Pons (tissue), 1 donor: ENCODE results near the gene FANK1.

Experiments used
- DNase-seq: peaks from one replicate; pipeline ENCODE4 v3.0.0-alpha.2; 2016; ENCODE audit warnings: low spot score

Gene FANK1

DNA sequence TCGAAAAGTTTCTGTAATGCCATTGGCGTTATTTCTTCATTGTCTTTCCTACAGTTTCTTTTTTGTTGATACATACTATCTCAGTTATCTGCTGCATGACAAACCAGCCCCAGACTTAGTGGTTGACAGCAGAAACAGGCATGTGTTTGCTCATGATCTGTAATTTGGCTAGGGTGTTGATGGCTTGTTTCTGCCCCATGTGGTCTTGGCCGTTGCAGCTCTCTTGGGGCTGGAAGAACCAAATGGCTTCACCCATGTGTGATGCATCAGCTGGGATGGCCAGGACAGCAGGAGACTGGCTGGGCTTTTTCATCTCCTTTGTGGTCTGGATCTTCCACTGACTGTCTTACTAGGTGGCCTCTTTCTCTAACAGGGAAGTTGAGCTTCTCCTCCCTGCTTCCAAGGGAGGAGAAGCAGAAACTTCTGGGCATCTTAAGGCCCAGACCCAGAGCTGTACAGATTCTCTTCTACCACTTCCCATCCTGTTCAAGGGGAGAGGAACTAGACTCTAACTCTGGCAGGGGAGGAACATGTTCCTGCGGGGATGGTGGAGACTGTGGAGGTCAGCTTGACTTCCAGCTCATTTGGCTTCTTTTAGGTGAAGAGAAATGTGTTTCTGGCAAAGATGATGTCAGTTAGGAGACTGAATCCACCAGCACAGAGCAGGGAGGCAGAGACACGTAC lies 89.3 kb downstream of the FANK1 start:
- no peak for DNase-seq

DNA sequence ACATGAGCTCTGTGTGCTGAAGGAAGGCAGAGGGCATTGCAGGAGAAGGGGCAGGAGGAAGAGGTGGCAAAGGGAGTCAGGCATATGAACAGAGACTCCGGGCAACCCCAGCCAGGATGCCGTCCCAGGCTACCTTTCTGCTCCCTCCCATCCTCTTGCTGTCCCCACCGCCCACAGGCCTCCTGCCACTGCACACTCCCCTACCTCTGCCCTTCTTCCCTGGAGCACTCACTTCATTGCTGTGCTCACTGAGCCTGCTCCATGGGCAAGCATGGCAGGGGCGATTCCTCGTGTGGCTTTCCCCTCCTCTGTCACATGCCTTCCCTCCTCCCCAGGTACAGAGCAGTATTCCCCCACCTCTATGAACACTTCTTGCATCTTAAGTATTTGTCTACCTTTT lies 93.4 kb downstream of the FANK1 start:
- DNase-seq = no peak

DNA sequence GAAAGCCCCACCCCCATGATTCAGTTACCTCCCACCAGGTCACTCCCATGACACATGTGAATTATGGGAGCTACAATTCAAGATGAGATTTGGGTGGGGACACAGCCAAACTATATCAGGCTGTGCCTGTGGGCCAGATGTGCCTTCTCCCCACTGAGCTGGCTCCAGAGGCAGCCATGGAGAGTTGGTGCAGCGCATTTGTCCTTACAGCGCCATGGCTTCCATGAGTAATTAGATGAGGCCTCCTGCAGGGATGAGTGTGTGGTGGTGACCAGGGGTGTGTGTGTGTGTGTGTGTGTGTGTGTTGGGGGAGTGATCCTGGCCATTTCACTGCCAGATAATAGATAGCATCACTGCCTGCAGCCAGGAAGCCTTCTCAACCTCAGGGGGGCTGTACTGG lies 94.6 kb downstream of the FANK1 start:
- DNase-seq = no peak

DNA sequence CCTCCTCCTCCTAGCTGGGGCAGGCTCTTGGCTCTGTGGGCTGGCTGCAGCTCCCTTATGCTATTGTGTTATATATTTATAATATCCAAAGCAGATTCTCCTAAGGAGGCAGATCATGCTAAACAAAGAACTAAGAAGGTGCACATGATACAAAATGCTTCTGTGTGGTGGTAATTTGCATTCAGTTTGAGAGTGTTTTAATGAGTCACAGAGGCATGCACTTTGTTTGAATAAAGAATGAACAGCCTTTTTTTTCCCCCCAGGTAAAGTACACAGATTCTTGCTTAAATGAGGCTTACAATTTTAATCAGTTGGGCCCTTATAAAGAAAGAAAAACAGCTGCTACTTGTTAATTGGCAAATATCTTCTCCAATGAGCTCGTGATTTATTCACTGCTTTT lies 95.0 kb downstream of the FANK1 start:
- no peak for DNase-seq

DNA sequence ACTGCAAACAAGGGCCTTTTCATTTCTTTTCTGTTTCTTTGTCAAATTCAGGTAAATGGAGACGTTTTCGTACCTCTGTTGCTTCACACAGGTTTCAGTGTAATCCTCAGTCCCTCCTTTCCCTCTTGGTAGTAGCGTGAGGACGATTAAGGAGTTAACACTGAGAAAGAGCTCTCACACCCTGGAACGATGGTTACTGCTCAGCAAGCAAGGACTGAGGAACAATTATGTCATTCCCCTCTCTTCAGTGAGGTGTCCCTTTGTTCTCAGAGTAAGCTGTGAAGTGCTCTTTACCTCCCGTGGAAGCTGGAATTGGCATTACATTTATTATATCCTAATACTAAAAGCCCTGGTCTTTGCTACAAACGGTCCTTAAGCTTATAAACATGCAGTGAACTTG lies 95.9 kb downstream of the FANK1 start:
- DNase-seq = no peak

DNA sequence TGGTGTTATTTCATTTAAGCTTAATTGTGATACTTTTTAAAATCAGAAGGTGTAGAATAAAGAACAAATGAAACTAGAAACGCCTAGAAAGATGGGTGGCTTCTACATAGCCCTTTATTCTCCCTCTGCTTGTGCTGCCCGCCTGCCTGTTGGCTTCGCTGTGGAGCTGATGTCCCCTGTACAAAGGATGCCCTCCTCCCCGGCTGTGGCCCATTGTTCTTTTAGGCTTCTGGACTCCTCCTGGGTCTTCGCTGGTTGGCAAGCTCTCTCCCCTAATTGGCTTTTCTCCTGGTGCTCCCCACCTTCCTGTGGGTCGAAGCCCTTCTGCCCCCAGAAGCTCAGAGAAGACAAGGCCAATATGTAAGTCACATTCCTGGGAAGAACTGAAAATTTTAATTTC lies 98.2 kb downstream of the FANK1 start:
- no peak for DNase-seq

DNA sequence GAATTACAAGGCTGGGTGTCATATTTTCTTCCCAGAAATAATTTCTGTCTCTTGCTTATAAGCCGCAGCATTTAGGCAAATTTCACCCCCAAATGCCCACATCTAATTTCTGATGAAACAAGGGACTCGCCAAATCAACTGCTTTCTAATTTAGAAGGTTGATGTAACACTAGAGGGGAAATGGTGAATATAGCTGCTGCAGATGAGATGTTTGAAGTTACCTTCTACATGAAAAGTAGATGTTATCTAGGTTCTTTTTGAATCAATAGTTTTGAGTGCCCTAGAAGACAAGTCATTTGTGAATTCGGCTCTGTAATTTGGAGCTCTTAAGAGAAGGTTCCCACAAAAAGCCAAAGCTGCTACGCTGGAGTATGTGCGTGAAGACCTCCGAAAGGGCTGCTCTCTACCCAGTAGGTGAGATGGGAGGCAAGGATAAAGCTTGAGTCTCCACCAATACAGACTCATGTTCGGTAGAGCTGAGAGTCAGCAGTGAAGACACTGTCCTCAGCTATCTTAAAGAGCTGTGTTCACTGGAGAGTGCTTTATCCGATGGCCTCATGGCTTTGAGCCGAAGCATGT lies 99.5 kb downstream of the FANK1 start:
- DNase-seq = no peak

DNA sequence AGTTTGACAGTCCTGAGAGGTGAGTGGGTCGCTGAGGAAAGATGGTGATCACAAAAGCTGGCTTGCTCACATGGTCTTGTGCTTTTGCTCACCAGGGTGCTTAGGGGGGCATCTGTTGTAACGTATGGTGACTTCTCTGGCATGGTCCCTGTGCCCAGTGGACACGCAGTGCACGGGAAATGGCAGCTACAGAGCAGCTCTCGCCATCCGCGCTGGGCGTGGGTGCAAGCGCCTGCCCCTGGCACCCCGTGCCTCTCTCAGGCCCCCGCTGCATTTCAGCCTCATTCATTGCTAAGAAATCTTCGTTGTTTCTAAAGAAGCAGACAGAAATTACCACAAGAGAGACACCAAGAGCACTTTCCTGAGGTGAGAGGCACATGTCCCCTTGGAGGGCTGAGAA lies 101.2 kb downstream of the FANK1 start:
- DNase-seq = no peak

DNA sequence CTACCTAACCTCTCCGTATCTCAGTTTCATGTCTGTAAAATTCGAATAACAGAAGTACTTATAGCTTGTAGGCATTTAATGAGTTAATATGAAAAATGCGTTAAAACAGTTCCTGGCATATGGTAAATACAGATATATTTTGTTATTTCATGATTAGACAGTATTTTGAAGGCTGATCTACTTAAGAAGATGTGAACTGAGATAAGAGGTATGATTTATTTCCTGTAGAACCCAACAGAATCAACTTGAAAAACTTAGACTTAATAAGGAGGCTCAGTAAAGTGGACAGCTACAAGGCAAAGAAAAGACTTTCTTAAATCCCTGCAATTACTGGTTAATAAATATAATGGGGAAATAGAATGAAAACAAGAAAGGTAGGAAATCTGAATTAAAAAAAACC lies 103.3 kb downstream of the FANK1 start:
- DNase-seq = no peak

DNA sequence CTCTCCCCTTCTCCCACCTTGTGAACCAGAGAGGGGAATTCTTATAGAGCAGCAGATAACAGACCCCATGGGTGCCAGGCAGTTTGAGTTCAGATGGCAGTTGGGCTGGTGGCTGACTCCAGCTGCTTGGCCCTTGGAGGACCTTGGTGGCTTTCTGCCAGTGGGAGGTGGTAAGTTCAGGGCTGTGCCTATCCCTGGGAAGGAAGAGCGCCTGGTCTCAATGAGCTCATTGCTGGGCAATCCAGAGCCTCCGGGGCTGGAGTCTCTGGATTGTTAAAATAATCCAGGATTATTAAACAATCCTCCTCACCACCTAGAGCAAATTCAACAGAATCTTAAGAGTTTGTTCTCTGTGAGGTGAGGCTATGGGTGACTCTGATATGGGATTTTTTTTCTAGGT lies 105.2 kb downstream of the FANK1 start:
- no peak for DNase-seq

DNA sequence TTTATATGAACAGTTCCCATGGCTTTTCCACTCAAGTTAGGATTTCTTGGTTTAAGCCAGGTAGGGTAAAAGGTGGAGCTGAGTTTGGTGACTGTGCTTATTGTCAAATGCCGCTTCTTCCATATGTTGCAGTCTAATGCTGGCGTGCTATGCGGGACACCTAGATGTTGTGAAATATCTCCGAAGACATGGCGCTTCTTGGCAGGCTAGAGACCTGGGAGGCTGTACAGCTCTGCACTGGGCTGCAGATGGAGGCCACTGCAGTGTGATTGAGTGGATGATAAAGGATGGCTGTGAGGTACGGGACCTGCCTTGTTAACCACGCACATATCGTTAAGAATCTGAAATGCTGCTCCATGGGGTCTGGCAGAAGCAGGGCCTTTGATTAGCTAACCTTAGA lies 108.4 kb downstream of the FANK1 start:
- no peak for DNase-seq

DNA sequence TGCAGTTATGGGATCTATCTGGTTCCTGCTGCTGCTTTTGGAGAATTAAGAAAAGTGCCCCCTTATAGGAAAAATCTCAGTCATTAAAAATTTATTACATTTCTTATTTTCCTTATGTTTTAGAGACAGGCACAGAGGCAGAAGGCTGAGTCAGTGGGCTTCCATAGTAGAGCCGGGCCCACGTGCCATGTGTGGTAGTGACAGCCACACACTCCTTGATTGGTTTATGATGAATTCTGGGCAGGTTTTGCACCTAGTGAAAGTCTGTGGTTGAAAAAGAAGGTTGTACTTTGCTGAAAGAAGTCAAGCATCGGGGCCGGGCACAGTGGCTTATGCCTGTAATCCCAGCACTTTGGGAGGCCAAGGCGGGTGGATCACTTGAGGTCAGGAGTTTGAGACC lies 109.9 kb downstream of the FANK1 start:
- DNase-seq = no peak

DNA sequence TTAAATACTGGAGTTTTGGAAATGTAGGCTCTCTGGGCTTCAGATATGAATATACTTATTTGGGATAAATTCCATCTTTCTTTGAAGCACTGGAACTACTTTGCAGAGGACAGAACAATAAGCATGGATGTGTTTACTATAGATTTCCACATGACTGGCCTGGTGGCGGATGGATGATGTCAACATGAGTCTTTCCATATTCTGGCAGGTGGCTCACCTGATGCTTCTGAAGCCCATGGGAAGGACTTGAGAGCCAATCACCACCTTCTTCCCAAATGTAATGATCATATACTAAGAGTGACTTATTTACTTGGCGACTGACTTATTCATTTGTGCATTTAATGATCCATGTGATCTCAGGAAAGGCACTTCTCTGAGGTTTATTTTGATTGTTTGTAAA lies 110.5 kb downstream of the FANK1 start:
- no peak for DNase-seq

DNA sequence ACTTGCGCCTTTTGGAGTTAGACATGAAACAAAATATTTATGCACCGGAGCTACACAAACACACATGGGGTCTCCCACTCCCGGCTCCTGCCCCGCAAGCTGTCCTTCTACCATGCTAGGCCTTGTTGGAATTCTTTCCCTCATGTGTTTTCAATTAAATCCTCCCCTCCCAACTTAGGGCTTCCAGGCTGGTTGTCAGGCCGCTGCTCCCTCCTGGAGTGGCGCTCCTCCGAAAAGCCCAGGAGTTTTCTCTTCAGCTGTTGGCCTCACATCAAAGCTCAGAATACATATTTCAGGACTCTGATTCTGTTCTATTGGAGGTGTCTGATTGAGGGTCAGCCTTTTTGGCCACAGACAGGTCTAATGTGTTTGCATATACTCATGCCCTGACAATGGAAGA lies 113.3 kb downstream of the FANK1 start:
- no peak for DNase-seq

DNA sequence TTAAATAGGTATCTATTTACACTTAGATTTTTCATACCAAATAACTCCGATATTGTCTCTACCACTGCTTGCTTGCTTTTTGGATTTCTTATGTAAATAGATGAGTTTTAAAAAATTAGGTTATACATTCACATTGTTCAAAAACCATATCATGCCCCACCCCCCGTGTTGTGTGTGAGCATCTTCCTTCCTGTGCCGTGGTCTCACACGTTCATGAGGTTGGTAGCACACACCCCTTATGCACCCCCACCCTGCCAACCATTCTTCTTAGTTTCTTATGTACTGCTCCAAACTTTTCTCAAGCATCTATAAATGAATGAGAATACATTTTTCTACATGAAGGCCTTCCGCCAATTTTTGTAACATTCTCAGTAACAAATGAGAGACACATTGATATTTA lies 115.6 kb downstream of the FANK1 start:
- no peak for DNase-seq

DNA sequence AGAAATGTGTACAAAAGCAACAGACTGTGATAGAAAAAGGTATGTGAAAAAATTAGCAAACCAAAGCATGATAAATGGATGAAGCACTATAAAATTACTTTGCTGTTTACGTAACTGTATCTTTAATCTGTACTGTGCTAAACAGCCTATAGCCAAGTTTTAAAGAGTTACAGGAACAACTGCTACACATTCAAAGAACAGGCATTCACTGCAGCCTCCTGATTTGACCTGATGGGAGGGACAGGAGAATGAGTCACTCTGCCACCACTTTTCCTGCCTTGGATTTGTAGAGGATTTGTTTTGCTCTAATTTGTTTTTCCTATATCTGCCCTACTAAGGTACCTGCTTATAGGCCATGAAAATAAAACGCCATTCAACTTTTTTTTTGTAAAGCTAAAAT lies 116.1 kb downstream of the FANK1 start:
- no peak for DNase-seq

DNA sequence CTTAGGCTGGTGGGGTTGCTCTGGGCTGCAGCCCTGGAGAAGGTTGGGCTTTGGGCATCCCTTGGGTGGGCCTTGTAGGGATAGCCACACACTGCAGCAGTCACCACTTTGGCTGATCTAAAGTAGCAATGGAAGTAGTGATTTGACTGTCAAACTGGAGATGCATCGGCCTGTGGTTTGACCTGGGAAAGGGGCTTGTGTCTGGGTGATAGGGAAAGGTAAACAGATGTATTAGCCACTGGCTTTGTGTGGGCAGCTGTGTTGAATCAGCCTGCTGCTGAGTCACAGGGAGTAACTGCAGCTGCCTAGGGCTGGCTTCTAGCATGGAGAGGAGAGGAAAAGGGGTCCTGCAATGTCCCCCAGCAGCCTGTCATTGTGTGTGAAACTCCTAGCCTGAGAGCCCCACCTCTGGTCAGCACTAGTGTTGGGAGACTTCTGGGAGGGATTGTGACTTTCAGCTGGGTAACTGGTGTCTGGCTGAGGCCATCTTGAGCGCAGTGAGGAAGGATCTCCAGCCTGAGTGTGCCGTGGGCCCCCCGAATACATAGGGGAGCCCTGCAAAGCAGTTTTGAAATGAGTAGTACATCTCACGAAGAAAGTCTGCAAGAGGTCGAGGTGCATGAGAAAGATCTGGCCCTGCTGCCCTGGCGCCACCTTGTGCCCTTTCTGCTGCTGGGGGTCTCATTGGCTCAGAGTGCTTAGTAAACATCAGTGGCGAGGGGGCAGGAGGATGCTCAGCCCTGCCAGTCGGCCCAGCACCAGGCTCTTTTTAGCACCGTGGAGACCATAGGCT lies 117.3 kb downstream of the FANK1 start:
- no peak for DNase-seq

DNA sequence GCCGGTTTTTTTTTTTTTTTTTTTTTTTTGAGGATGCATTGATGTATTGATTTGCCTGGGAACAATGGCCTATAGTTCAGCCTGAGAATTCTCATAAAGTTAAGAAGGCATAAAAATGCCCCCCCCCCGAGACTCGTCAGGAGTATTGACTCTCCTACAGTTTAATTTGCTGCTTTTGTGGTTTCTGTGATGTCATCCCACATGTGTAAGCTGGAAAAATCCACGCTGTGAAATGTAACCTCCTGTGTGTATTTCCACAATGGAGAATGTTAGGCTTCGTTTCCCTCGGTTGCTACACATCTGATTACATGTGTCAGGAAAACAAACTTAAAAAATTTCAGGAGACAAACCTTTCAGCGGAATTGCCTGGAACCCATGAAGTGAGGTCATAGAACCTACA lies 117.9 kb downstream of the FANK1 start:
- no peak for DNase-seq

DNA sequence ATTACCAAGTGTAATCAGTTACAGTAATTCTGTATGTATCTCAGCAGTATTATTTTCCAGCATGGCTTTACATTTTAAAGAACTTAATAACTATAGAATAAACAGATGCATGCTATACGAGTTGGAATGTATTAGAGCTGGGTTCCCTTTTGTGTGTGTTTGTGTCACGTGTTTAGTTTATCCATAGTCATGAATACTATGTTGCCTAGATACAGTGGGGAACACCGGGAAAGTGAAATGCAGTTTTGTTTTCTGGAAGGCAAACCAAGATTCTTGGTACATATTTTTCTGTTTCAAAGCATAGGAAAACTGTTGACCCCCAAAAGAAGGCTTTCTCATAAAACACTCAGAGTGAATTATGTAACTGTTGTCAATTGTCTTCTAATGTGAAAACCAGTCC lies 119.0 kb downstream of the FANK1 start:
- no peak for DNase-seq

DNA sequence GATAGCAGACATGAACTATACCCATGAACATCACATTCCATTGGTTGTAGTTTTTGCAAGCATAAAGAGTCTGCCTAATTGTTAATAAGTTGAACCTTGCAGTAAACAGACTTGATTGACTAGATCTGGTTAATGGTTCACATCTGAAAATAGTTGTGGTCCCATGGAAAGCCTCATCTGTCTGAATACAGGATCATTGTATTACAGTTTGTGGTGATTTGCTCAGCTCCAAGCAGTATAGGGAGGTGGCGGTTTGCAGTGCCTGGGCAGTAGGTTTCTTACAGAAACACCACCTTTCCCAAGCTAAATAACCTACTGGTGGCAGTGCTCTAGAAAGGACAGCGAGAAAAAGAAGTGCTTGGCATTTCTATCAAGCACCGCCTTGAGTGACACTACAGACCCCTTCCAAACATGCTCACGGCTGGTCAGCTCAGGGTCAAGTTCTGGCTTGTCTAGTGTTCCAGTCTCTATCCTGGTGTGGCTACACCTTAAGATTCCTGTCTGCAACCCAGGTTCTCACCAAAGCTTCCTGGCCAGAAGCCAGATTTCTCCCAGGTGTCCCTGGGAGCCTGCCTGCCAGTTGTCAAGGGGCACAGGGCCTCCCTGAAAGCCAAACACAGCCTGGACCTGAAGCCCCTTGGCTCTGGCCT lies 119.9 kb downstream of the FANK1 start:
- no peak for DNase-seq

DNA sequence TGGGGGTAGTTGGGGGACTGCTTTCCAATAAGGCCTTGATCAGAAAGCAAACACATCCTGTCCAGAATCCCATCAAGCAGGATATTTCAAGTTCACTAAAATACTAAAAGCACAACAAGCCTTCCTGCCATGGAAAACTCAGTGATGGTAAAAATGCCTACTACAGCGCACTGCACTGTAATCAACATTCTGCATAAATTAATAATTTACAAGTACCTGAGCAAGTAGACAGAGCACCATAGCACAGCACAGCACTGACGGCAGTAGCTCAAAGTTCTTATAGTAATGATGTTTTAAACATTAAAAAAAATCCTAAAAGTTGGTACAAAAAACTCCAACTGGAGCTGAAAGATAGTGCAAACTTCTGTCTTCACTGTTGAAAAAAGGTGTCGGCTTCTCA lies 120.5 kb downstream of the FANK1 start:
- DNase-seq = no peak

DNA sequence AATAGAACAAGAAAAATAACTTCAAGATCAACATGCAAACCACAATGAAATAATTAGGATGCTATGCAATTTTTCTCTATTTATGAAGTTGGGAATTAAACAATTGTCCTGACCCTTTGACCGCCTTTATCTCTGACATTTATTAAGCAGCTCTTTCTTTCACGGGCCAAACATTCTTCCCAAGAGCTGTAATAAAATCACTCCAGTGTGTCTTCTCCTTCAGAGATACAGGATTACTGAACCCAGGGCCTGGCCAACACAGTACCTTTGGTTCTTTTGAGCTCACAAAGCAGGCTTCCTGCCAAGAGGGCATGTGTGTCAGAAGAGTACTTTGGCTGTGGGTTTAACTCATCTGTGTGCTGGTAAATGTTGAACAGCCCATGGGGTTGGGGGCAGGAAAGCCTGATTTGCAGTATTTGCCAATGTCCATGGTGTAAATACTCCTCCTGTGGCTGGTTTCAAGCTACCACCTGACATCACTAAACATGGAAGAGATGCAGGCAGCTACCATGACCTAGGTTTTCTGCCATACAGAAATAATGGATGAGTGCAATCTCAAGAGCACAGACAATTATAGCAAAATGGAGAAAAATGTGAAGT lies 121.7 kb downstream of the FANK1 start:
- no peak for DNase-seq
